GM12864 (cell line): ENCODE data around the gene AICDA.

ENCODE experiments used
- DNase-seq: peaks from one replicate; pipeline ENCODE4 v3.0.0-alpha.2; 2011; ENCODE audit warnings: low read depth
- H3K4me3 ChIP-seq: 2 replicates; pipeline ENCODE4 v1.5.1; 2011; ENCODE audit warnings: mild to moderate bottlenecking, low read depth, low read length, control low read depth
- CTCF ChIP-seq: IDR thresholded peaks from 2 replicates; pipeline ENCODE4 v1.5.1; 2011; ENCODE audit warnings: low read depth, mild to moderate bottlenecking, moderate library complexity, low read length, control low read depth, inconsistent platforms; ENCODE audit errors: missing control alignments

The AICDA gene

GRCh38 chr12:8612629-8613028, at the start of gene AICDA:
TSS of gene AICDA (minus strand) at chr12:8612859. CDS start at chr12:8612767, 92 bp downstream.
- DNase-seq = no peak
- peak within 1 kb of the TSS; percentile 42 for H3K4me3 ChIP-seq
- no peak for TF ChIP-seq CTCF

- H3K4me3 ChIP-seq = no peak overlapping the region
Measured at GRCh38 chr12:8661751-8662150, 49.1 kb upstream of the AICDA start.

GRCh38 chr12:8661016-8661415, 48.4 kb upstream of the AICDA start:
- TF ChIP-seq CTCF = no peak
- no peak overlapping the region for H3K4me3 ChIP-seq
- no peak for DNase-seq

More at GRCh38 chr12:8661751-8662150, 49.1 kb upstream of the AICDA start:
- no peak for DNase-seq
- no peak for TF ChIP-seq CTCF

GRCh38 chr12:8658346-8658745, 45.7 kb upstream of the AICDA start:
- DNase-seq = no peak
- no peak overlapping the region for H3K4me3 ChIP-seq
- TF ChIP-seq CTCF = no peak

GRCh38 chr12:8655421-8655820, 42.8 kb upstream of the AICDA start:
- no peak overlapping the region for H3K4me3 ChIP-seq
- TF ChIP-seq CTCF = no peak
- no peak for DNase-seq

GRCh38 chr12:8648576-8649205, 36.0 kb upstream of the AICDA start:
- no peak for TF ChIP-seq CTCF
- H3K4me3 ChIP-seq = no peak overlapping the region
- DNase-seq = peak; percentile 95

- no peak for TF ChIP-seq CTCF
- no peak for DNase-seq
- no peak overlapping the region for H3K4me3 ChIP-seq
Measured at GRCh38 chr12:8647968-8648367, 35.3 kb upstream of the AICDA start.
